ENCODE results near the gene MRPL55.

DNA sequence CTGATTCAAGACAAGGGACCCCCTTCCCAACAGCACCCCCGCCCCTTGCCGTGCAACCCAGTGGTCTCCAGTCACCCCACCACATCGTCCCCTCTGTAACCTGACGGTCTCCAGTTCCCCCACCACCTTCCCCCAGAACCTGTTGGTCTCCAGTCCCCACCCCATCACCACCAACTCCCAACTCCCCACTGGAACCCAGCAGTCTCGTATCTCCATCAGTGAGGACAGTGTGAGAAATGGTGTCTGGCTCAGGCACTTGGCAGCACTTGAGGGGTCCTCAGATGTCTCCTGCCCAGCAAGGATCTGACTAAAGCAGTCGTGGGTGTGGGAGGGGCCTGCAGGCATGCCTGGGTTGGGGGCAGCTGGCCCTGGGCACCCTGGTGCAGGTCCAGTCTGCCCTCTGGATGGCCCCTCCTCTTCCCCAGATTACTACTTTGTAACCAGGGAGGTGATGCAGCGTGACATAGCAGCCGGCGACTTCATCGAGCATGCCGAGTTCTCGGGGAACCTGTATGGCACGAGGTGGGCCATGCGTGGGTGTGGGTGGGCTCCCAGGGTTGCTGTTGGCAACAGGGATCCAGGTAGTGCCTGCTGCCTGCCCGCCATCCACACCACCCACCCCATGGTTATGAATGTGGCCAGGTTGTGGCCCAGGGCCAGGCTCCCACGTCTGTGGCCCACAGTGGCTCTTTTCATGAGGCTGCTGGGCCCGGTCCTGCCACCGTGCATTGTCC lies 37.5 kb upstream of the MRPL55 start:
- TF ChIP-seq, protein P1, sequence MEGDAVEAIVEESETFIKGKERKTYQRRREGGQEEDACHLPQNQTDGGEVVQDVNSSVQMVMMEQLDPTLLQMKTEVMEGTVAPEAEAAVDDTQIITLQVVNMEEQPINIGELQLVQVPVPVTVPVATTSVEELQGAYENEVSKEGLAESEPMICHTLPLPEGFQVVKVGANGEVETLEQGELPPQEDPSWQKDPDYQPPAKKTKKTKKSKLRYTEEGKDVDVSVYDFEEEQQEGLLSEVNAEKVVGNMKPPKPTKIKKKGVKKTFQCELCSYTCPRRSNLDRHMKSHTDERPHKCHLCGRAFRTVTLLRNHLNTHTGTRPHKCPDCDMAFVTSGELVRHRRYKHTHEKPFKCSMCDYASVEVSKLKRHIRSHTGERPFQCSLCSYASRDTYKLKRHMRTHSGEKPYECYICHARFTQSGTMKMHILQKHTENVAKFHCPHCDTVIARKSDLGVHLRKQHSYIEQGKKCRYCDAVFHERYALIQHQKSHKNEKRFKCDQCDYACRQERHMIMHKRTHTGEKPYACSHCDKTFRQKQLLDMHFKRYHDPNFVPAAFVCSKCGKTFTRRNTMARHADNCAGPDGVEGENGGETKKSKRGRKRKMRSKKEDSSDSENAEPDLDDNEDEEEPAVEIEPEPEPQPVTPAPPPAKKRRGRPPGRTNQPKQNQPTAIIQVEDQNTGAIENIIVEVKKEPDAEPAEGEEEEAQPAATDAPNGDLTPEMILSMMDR (IDR thresholded peaks at IDR 0.05 in 2 of 3, conservative IDR thresholded peaks at IDR 0.05 in 1 of 3; ENCODE audit: borderline replicate concordance in 1 of 3, insufficient read depth in 1 of 3, low read depth in 2 of 3, low read length in 2 of 3): no peak
- TF ChIP-seq EGR1 (IDR thresholded peaks at IDR 0.05; ENCODE audit: low read depth) (no peak), JUND (IDR thresholded peaks at IDR 0.05) (no peak), RAD21 (IDR thresholded peaks at IDR 0.05; ENCODE audit: low read depth) (no peak), POLR2A (IDR thresholded peaks at IDR 0.05; ENCODE audit: borderline replicate concordance, extremely low read depth, insufficient read depth, insufficient read length) (no peak)
- TF ChIP-seq, protein P2, sequence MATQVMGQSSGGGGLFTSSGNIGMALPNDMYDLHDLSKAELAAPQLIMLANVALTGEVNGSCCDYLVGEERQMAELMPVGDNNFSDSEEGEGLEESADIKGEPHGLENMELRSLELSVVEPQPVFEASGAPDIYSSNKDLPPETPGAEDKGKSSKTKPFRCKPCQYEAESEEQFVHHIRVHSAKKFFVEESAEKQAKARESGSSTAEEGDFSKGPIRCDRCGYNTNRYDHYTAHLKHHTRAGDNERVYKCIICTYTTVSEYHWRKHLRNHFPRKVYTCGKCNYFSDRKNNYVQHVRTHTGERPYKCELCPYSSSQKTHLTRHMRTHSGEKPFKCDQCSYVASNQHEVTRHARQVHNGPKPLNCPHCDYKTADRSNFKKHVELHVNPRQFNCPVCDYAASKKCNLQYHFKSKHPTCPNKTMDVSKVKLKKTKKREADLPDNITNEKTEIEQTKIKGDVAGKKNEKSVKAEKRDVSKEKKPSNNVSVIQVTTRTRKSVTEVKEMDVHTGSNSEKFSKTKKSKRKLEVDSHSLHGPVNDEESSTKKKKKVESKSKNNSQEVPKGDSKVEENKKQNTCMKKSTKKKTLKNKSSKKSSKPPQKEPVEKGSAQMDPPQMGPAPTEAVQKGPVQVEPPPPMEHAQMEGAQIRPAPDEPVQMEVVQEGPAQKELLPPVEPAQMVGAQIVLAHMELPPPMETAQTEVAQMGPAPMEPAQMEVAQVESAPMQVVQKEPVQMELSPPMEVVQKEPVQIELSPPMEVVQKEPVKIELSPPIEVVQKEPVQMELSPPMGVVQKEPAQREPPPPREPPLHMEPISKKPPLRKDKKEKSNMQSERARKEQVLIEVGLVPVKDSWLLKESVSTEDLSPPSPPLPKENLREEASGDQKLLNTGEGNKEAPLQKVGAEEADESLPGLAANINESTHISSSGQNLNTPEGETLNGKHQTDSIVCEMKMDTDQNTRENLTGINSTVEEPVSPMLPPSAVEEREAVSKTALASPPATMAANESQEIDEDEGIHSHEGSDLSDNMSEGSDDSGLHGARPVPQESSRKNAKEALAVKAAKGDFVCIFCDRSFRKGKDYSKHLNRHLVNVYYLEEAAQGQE (IDR thresholded peaks at IDR 0.05; ENCODE audit: low read depth): no peak

Measured in HCT116 (cell line).